CD14-positive monocyte (primary cell): ENCODE results near the gene HTR2A. TPM values are rescaled to one million over a fixed set of nuclear protein-coding genes. Genes with fewer than 3 reads are reported as not detected.
A peak's percentile ranks its signal among the peaks of the same experiment; 100 is the strongest.

Experiments used
- DNase-seq, 3 donors: peaks; one replicate each; pipeline ENCODE4 v3.0.0-alpha.2; 2011 to 2022
- H2AFZ ChIP-seq: 2 replicates; pipeline ENCODE4 v1.6.0; 2012; ENCODE audit warnings: mild to moderate bottlenecking, low read depth, low read length, inconsistent platforms; ENCODE audit not compliant: insufficient read depth, poor library complexity, severe bottlenecking
- H3K27ac ChIP-seq, 2 donors: 1 replicate in 1 of 2; 2 replicates in 1 of 2; pipeline ENCODE4 v1.5.1; 2012 to 2013; ENCODE audit warnings: low read length in 2 of 2, control low read depth in 1 of 2, inconsistent platforms in 1 of 2, low read depth in 1 of 2, mild to moderate bottlenecking in 1 of 2
- H3K27me3 ChIP-seq, 2 donors: one replicate each; pipeline versions ENCODE4 v1.6.0 to v1.6.1; 2011 to 2013; ENCODE audit warnings: low read length in 2 of 2; ENCODE audit not compliant: control insufficient read depth in 2 of 2, insufficient read depth in 2 of 2
- H3K36me3 ChIP-seq, 2 donors: replicated peaks in 1 of 2; 1 replicate in 1 of 2; 2 replicates in 1 of 2; pipeline versions ENCODE4 v1.5.1 to v1.6.1; 2012 to 2013; ENCODE audit warnings: low read length in 2 of 2, control low read depth in 1 of 2, inconsistent platforms in 1 of 2, mild to moderate bottlenecking in 1 of 2; ENCODE audit not compliant: insufficient read depth in 2 of 2, control insufficient read depth in 1 of 2
- H3K4me1 ChIP-seq, 2 donors: 1 replicate in 1 of 2; 2 replicates in 1 of 2; pipeline versions ENCODE4 v1.5.1 to v1.6.1; 2012 to 2013; ENCODE audit warnings: low read length in 2 of 2, control low read depth in 1 of 2, inconsistent platforms in 1 of 2, mild to moderate bottlenecking in 1 of 2, moderate library complexity in 1 of 2; ENCODE audit not compliant: insufficient read depth in 2 of 2, control insufficient read depth in 1 of 2
- H3K4me2 ChIP-seq: replicated peaks from 2 replicates; pipeline ENCODE3; 2012; ENCODE audit warnings: low read length, moderate library complexity, mild to moderate bottlenecking; ENCODE audit not compliant: poor library complexity, severe bottlenecking; ENCODE audit errors: extremely low read depth
- H3K4me3 ChIP-seq, 3 experiments: fragments of 200-600 bp in 1 of 3; sonication (generic) in 1 of 3; replicated peaks in 1 of 3; 1 replicate in 2 of 3; 2 replicates in 1 of 3; pipeline ENCODE4 v1.5.1; 2011 to 2013; ENCODE audit warnings: low read length in 3 of 3, mild to moderate bottlenecking in 3 of 3, control low read depth in 2 of 3, low read depth in 2 of 3, inconsistent platforms in 1 of 3, moderate library complexity in 1 of 3
- H3K79me2 ChIP-seq: 2 replicates; pipeline ENCODE4 v1.6.0; 2012; ENCODE audit warnings: mild to moderate bottlenecking, control low read depth, inconsistent platforms, low read length, moderate library complexity; ENCODE audit not compliant: insufficient read depth
- H3K9ac ChIP-seq: 2 replicates; pipeline ENCODE4 v1.6.0; 2017; ENCODE audit warnings: low read length, mild to moderate bottlenecking; ENCODE audit not compliant: insufficient read depth, poor library complexity, severe bottlenecking
- H3K9me3 ChIP-seq, 2 donors: replicated peaks in 1 of 2; 1 replicate in 1 of 2; 2 replicates in 1 of 2; pipeline versions ENCODE4 v1.5.1 to v1.6.1; 2012 to 2013; ENCODE audit warnings: low read length in 2 of 2, control low read depth in 1 of 2; ENCODE audit not compliant: control insufficient read depth in 1 of 2, insufficient read depth in 1 of 2
- H4K20me1 ChIP-seq: 2 replicates; pipeline ENCODE4 v1.6.0; 2012; ENCODE audit warnings: mild to moderate bottlenecking, low read length, control low read depth, moderate library complexity; ENCODE audit not compliant: insufficient read depth
- H3K27ac Mint-ChIP-seq, 7 donors: one replicate each; pipeline ENCODE4 v1.8.0; 2020; ENCODE audit warnings: mild to moderate bottlenecking in 7 of 7, mixed read lengths in 7 of 7, moderate library complexity in 6 of 7, inconsistent platforms in 2 of 7
- H3K27me3 Mint-ChIP-seq, 3 donors: one replicate each; pipeline ENCODE4 v1.8.0; 2021 to 2022; ENCODE audit warnings: low read depth in 3 of 3, mild to moderate bottlenecking in 3 of 3, mixed read lengths in 3 of 3, moderate library complexity in 3 of 3, inconsistent platforms in 1 of 3
- H3K36me3 Mint-ChIP-seq, 2 donors: one replicate each; pipeline ENCODE4 v1.8.0; 2020; ENCODE audit warnings: mixed read lengths in 2 of 2, inconsistent platforms in 1 of 2, mild to moderate bottlenecking in 1 of 2
- H3K4me1 Mint-ChIP-seq: one replicate; pipeline ENCODE4 v1.8.0; 2020; ENCODE audit warnings: mild to moderate bottlenecking, mixed read lengths
- H3K4me3 Mint-ChIP-seq, 2 donors: one replicate each; pipeline ENCODE4 v1.8.0; 2020; ENCODE audit warnings: mild to moderate bottlenecking in 2 of 2, mixed read lengths in 2 of 2, moderate library complexity in 1 of 2
- H3K9me3 Mint-ChIP-seq, 7 donors: one replicate each; pipeline ENCODE4 v1.8.0; 2020 to 2022; ENCODE audit warnings: mixed read lengths in 7 of 7, mild to moderate bottlenecking in 6 of 7, moderate library complexity in 6 of 7, inconsistent platforms in 2 of 7
- CTCF ChIP-seq: fragments of 200-600 bp; IDR thresholded peaks from one replicate; pipeline ENCODE4 v1.8.0; 2022; ENCODE audit warnings: antibody characterized with exemption, mild to moderate bottlenecking
- WGBS: methylation state at CpG from one replicate; pipeline ENCODE4 v1.1.5; 2013; ENCODE audit warnings: missing lambda C conversion rate; ENCODE audit not compliant: insufficient coverage; 5-methylcytosine and 5-hydroxymethylcytosine counted together
- intact Hi-C, 2 donors: fragments of 100-400 bp; cut with micrococcal nuclease; formaldehyde crosslinking; loops; one replicate each; pipeline versions ENCODE4 v1.15.0 to v1.15.1; 2023
- polyA plus RNA-seq, 3 donors: library from polyadenylated mRNA; depleted of rRNA in 1 of 3; unstranded in 2 of 3; stranded (reverse) in 1 of 3; fragments of 300-500 nt in 2 of 3; fragments of >200 nt in 1 of 3; fragmentation: Illumina TruSeq in 2 of 3; gene quantifications; 1 replicate in 2 of 3; 2 replicates in 1 of 3; pipeline ENCODE4 v1.2.3, GENCODE V29; 2012 to 2021

Gene HTR2A
- polyA plus RNA-seq, 3 donors = not detected

GRCh38 chr13:46855664-46856063, 41.2 kb downstream of the HTR2A start:
- no peak for DNase-seq
- Histone ChIP-seq H3K36me3 (no peaks in the 10 kb centered on the region), H3K4me1 (peaks cover 12 to 15% of the 10 kb centered on the region in 2 donors), H3K27ac (no peak overlapping the region), H3K27me3 (no peaks in the 10 kb centered on the region), H3K79me2 (no peaks in the 10 kb centered on the region), H4K20me1 (no peaks in the 10 kb centered on the region), H3K9ac (no peak overlapping the region), H3K4me3 (no peak overlapping the region), H3K4me2 (no peak overlapping the region), H3K9me3 (no peaks in the 10 kb centered on the region), H2AFZ (no peak overlapping the region)
- no CpG with 5 or more reads among the region's 3 CpGs for WGBS
- TF ChIP-seq CTCF = no peak
- Mint-ChIP-seq H3K27ac (peak overlapping the region in 3 of 7 donors; percentile 49 to 68 (median 51)), H3K36me3 (peaks cover 0 to 2% of the 10 kb centered on the region in 2 donors), H3K27me3 (peaks cover 0 to 4% (median 0%) of the 10 kb centered on the region in 3 donors), H3K4me1 (peaks cover 27% of the 10 kb centered on the region), H3K4me3 (no peak overlapping the region), H3K9me3 (peaks cover 0 to 7% (median 3%) of the 10 kb centered on the region in 7 donors)
- intact Hi-C loops = no loop called here

- Mint-ChIP-seq H3K9me3 (peaks cover 0 to 7% (median 3%) of the 10 kb centered on the region in 7 donors), H3K4me3 (peak overlapping the region in 1 of 2 donors; percentile 14), H3K4me1 (peaks cover 29% of the 10 kb centered on the region), H3K27ac (peak overlapping the region in 6 of 7 donors; percentile 23 to 62 (median 52)), H3K27me3 (peaks cover 0 to 4% (median 0%) of the 10 kb centered on the region in 3 donors), H3K36me3 (peaks cover 0 to 2% of the 10 kb centered on the region in 2 donors)
- peak; percentile 6 to 43 (median 16) for DNase-seq
- Histone ChIP-seq H3K36me3 (no peaks in the 10 kb centered on the region), H2AFZ (no peak overlapping the region), H4K20me1 (no peaks in the 10 kb centered on the region), H3K27me3 (no peaks in the 10 kb centered on the region), H3K9ac (no peak overlapping the region), H3K4me3 (no peak overlapping the region), H3K79me2 (no peaks in the 10 kb centered on the region), H3K27ac (no peak overlapping the region), H3K4me1 (peaks cover 16 to 17% of the 10 kb centered on the region in 2 donors), H3K4me2 (no peak overlapping the region), H3K9me3 (no peaks in the 10 kb centered on the region)
- WGBS = no CpG with 5 or more reads among the region's 2 CpGs
- intact Hi-C loops = no loop called here
- TF ChIP-seq CTCF = no peak
Observed at GRCh38 chr13:46855166-46855565, 41.7 kb downstream of the HTR2A start.
